GM06990 (cell line): ENCODE measurements around the gene PPFIBP2.

ENCODE experiments used
- DNase-seq: peaks from one replicate; pipeline ENCODE4 v3.0.0-alpha.2; 2011; ENCODE audit not compliant: insufficient read length; ENCODE audit errors: extremely low read depth
- H3K27me3 ChIP-seq: replicated peaks from 2 replicates; pipeline ENCODE4 v1.6.0; 2011; ENCODE audit warnings: low read length; ENCODE audit not compliant: control insufficient read depth, insufficient read depth
- H3K36me3 ChIP-seq: 2 replicates; pipeline ENCODE4 v1.5.1; 2011; ENCODE audit warnings: low read length; ENCODE audit not compliant: control insufficient read depth, insufficient read depth
- H3K4me3 ChIP-seq: replicated peaks from 2 replicates; pipeline ENCODE4 v1.5.1; 2011; ENCODE audit warnings: low read depth, mild to moderate bottlenecking, control low read depth, low read length
- TF ChIP-seq, protein P1 (sequence below): IDR thresholded peaks from 2 replicates; pipeline ENCODE4 v1.5.1; 2011; ENCODE audit warnings: low read length, control low read depth, mild to moderate bottlenecking, inconsistent platforms; ENCODE audit not compliant: insufficient read depth, poor library complexity, severe bottlenecking

The PPFIBP2 gene

DNA sequence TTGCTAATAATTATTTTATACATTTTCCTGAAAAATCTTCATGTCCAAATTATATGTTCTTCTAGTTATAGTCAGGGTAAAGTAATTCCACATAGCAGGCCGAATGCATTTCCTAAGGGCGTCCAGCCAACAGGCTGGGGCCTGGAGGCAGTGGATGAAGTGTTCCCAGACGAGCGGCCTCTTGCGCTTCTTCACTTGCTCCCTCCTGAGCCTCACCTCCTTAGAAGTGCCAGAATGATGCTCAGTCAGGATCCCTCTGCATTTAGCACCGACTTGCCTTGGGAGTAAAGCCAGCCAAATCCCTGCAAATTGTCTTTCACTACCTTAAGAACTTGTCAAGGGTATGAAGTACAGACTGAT lies 27.0 kb upstream of the PPFIBP2 start:
- H3K4me3 ChIP-seq = no peak overlapping the region
- no peaks in the 10 kb centered on the region; the same call in 1 of the 2 replicates for H3K36me3 ChIP-seq
- DNase-seq = no peak
- H3K27me3 ChIP-seq = no peaks in the 10 kb centered on the region
- TF ChIP-seq, protein P1, sequence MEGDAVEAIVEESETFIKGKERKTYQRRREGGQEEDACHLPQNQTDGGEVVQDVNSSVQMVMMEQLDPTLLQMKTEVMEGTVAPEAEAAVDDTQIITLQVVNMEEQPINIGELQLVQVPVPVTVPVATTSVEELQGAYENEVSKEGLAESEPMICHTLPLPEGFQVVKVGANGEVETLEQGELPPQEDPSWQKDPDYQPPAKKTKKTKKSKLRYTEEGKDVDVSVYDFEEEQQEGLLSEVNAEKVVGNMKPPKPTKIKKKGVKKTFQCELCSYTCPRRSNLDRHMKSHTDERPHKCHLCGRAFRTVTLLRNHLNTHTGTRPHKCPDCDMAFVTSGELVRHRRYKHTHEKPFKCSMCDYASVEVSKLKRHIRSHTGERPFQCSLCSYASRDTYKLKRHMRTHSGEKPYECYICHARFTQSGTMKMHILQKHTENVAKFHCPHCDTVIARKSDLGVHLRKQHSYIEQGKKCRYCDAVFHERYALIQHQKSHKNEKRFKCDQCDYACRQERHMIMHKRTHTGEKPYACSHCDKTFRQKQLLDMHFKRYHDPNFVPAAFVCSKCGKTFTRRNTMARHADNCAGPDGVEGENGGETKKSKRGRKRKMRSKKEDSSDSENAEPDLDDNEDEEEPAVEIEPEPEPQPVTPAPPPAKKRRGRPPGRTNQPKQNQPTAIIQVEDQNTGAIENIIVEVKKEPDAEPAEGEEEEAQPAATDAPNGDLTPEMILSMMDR = no peak

- no peaks in the 10 kb centered on the region; the same call in 1 of the 2 replicates for H3K36me3 ChIP-seq
- no peak overlapping the region for H3K4me3 ChIP-seq
- DNase-seq = no peak
- no peaks in the 10 kb centered on the region for H3K27me3 ChIP-seq
- TF ChIP-seq, protein P1 = no peak
Measured at GRCh38 chr11:7487360-7487759, 26.4 kb upstream of the PPFIBP2 start.

DNA sequence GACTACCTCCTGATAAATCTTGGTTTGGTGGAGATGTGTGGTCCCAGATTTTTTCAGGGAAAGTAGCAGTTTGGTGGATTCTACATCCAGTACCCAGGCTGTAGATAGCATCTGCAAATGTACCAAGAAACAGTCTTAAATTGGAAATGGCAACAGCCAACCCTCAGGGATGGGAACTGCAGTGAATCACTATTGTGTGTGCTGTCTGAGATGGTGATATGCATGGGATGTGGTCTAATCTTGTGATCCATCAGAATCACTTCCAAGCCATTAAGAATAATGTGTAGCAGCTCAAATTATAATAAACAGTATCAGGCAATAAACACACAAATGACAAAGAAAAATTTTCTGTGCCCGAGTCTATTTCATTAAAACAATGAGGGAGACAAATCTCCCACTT lies 25.1 kb upstream of the PPFIBP2 start:
- no peak for DNase-seq

GRCh38 chr11:7489376-7489775 lies 24.4 kb upstream of the PPFIBP2 start:
- no peaks in the 10 kb centered on the region for H3K27me3 ChIP-seq
- H3K36me3 ChIP-seq = no peaks in the 10 kb centered on the region; the same call in none of the 2 replicates
- no peak for DNase-seq
- H3K4me3 ChIP-seq = no peak overlapping the region
- TF ChIP-seq, protein P1 = no peak

More for the DNA sequence above, 25.1 kb upstream of the PPFIBP2 start:
- no peaks in the 10 kb centered on the region for H3K27me3 ChIP-seq
- no peak overlapping the region for H3K4me3 ChIP-seq
- TF ChIP-seq, protein P1 = no peak
- H3K36me3 ChIP-seq = no peaks in the 10 kb centered on the region; the same call in 1 of the 2 replicates

DNA sequence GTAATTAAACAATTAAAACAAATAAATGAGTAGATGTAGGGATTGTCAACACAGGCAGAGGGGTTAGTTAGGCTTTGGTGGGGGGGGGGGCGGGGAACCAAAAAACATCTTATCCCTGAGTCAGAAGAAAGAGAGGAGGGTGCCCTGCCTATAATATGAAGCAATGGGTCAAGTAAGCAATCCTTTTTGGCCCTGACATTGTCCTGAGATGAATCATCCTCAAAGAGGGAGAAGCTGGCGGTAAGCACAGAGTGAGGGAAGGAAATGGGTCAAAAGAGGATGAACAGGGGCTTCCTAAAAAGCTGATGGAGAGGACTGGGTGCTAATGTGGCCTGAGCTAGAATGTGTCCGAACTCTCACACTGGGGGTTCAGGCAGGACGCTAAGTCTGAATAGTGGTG lies 23.7 kb upstream of the PPFIBP2 start:
- DNase-seq = no peak
- Histone ChIP-seq H3K4me3 (no peak overlapping the region), H3K36me3 (no peaks in the 10 kb centered on the region; the same call in none of the 2 replicates), H3K27me3 (no peaks in the 10 kb centered on the region)
- TF ChIP-seq, protein P1 = no peak

DNA sequence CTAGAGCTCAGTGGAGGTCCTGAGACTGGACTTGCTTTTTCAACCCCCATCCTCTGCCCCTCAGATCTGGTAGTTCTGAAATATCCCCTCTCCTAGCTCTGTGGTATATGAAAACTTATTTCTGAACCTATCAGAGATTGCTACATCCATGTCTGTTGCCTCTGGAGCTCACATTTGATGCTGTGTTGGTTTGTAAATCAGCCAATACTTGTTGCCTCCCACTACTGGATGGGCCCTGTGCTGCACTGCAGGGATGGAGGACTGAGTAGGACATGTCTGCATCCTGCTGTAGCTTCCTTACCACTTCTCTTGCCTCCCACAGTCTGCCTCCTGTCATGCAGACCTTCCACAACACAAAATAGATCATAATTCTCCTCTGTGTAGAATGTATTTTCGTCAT lies 23.3 kb upstream of the PPFIBP2 start:
- Histone ChIP-seq H3K27me3 (no peaks in the 10 kb centered on the region), H3K4me3 (no peak overlapping the region), H3K36me3 (no peaks in the 10 kb centered on the region; the same call in none of the 2 replicates)
- DNase-seq = no peak
- TF ChIP-seq, protein P1 = no peak
